C1 segment of cervical spinal cord (tissue), 14 donors: ENCODE measurements around the gene SH3D19.
A peak's percentile ranks its signal among the peaks of the same experiment; 100 is the strongest.

Experiments used
- DNase-seq, 14 donors: peaks; one replicate each; lab custom pipeline; 2025; lab: John Stamatoyannopoulos, UW

The SH3D19 gene

DNA sequence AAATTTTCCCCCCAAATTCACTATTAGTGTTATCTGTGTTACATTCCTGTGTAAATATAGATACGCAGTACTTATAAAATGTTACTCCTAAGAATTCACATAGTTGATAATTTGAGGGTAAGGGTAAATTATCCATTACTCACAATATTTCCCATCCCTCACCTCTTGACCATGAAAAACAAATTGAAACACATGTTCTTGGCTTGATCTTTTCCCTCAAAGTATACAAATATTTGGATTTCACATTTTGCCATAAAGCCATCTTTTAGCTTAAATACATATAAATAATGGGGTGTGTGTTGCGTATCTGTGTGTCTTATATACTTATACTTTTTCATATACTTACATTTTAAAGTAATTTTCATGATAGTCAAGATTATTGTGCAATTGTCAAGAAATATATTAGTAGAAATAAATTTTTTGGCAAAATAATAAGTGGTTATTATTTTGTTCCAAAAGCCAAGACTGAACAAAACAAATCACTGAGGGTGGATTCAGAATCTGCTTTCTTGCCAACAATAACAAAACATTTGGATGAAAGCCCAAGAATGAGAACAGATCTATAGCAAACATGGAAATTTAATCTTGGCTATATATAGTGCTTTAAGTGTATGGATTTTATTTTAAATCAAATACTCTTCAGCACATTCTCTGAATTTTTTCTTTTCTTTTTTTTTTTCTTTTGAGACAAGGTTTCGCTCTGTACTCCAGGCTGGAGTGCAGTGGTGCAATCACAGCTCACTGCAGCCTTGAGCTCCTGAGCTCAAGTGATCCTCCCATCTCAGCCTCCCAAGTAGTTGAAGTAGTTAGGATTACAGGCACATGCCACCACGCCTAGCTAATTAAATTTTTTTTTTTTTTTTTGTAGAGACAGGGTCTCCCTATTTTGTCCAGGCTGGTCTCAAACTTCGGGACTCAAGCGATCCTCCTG is 97.0 kb downstream of the SH3D19 start:
- DNase-seq = no peak

- DNase-seq = peak in 10 of 14 donors; percentile 9 to 47 (median 21)
These were observed 97.7 kb downstream of the SH3D19 start for GRCh38 chr4:151227731-151228130.

GRCh38 chr4:151227172-151227571 is 98.2 kb downstream of the SH3D19 start:
- DNase-seq = no peak

DNA sequence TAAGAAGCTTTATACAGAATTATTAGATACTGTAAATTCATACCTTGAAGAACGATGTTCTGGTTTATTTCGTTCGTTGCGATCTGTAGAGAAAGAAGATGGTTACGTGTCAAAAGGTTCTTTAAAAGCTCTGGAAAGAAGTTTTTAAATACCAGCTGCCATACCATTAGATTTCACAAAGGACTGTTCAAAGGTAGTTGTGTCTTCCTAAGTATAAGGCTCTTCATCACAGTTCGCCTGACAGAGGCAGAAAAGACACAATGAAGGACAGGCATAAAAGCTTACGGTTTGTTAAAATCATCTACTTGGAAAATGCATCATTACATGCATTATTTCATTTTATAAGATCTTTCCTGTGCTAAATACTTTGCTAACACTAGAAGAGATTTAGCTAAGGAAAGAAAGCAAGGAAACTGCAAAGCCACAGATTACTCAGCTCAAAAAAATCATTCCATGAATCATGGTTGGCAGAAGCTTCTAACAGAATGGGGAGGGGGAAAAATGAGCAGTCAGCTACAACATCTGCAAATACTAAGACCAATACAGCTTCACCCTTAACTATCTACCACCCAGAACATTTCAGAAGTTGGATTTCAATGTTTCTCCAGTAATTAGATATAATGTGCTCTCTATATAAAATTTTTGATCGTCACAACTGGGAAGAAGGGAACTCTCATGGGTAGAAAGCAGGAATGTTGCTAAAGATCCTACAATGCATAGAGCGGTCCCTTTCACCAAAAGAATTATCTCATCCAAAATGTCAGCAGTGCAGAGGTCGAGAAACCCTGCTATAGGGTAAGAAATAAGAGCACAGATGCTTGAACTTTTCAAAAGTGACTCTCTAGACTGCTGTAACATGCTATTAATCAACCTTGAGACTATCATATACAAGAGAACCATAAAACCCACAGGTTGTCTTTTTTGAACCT is 99.1 kb downstream of the SH3D19 start:
- peak in 1 of 14 donors; percentile 35 for DNase-seq

GRCh38 chr4:151223465-151223864 is 101.9 kb downstream of the SH3D19 start:
- no peak for DNase-seq

GRCh38 chr4:151219948-151220347 is 105.5 kb downstream of the SH3D19 start:
- DNase-seq = no peak

GRCh38 chr4:151219091-151219490 is 106.3 kb downstream of the SH3D19 start:
- no peak for DNase-seq

GRCh38 chr4:151218343-151218742 is 107.1 kb downstream of the SH3D19 start:
- DNase-seq = no peak

GRCh38 chr4:151217326-151217725 is 108.1 kb downstream of the SH3D19 start:
- no peak for DNase-seq

GRCh38 chr4:151215295-151215694 is 110.1 kb downstream of the SH3D19 start:
- DNase-seq = no peak

GRCh38 chr4:151207868-151208267 is 117.5 kb downstream of the SH3D19 start:
- no peak for DNase-seq

GRCh38 chr4:151207186-151207585 is 118.2 kb downstream of the SH3D19 start:
- DNase-seq = no peak

DNA sequence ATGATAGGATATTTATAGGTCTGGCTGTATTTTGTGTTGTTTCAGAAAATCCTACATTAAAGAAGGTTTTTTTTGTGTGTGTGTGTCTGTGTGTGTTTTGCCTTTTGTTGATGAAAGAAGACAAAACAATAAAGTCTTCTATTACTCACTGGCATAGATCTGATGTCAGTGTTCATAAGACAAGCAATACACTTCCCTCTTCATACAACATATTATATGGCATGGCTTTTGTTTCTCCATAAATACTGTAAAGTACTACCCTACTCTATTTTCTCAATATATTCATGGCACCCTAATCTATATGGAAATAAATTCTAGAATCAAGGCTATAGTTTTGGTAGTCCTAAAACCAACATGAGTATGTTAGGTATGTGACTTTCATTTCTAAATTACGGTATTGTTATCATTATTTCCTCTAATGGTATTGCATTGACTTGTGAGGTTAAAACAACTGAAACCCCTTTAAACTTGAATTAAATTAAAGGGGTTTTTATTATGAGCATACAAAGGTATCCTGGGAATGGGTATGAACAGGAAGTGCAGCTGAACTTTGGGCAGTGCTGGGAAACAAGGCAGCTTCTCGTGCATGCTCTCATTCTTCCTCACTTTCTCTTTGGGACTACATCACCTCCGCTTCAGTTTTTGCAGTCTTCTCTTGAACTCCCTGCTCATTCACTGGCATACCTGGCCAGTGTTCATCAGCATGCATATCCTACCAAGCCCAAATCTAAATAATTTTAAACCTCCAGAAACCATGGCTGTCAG is 119.0 kb downstream of the SH3D19 start:
- DNase-seq = no peak

DNA sequence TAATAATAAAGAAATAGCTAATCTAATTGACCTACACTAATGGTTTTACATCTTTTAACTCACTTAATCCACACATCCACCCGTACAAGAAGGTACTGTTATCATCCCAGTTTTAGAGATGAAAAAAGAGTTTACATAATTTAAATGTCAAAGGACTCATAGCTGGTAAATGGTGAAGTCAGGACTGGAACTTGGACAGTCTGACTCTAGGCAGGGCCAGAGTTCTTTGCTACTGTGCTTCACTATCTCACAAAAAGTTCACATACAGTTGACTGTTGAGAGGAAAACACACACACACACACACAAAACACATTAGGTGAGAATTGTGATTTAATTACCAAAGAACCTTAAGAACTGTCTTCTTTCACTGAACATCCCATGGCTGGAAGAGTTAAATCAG is 119.7 kb downstream of the SH3D19 start:
- DNase-seq = no peak

- DNase-seq = no peak
These were observed 120.4 kb downstream of the SH3D19 start for GRCh38 chr4:151204925-151205524.

DNA sequence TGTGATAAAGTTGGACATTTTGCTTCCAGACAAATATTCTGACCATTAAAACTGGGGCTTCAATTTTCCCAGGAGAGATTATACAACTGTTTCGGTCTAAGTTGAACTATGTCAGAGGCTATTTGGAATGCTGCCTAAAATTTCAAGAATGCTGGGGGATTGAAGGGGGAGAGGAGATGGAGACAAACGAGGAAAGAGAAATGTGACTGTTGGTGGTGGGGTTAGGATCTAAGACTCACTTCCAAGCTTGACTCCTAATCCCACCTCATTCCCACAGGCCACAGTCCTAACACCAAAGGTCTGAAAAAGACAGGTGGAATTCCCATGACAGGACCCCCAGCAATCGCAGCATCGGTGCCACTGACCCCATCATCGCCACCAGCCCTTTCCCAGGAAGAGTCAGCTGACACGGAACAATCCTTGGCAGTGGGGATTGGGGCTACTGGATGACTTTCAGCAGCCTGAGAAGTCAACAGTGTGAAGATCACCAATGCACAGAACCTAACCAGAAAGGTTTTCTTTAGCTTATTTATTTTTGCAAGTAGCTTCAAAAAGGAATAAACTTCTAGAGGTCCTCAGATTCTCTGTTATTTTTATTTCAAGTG is 122.5 kb downstream of the SH3D19 start:
- DNase-seq = no peak

DNA sequence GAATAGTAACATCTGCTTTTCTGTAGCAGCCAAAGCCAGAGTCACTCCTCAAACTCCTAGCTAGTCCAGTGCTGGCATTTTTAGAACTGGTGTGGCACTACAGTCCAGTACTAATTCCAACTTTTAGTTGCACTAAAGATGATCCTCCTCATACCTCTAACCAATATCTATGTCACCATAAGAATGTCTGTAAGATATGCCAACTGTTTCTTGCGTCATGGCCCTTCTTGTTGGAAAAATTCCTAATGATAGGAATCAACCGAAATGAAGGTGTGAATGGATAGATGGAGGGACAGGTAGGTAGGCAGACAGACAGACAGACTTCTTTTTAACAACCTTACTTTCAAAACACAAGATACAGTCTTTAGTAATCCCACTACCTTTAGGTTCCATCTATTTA is 123.0 kb downstream of the SH3D19 start:
- no peak for DNase-seq

- peak in 11 of 14 donors; percentile 13 to 59 (median 47) for DNase-seq
These were observed 125.8 kb downstream of the SH3D19 start for GRCh38 chr4:151199319-151200190.

GRCh38 chr4:151198748-151199147 is 126.7 kb downstream of the SH3D19 start:
- DNase-seq = peak in 1 of 14 donors; percentile 12

- DNase-seq = no peak
These were observed 128.2 kb downstream of the SH3D19 start for GRCh38 chr4:151197247-151197646.
